ENCODE measurements around the gene CISD3.

DNA sequence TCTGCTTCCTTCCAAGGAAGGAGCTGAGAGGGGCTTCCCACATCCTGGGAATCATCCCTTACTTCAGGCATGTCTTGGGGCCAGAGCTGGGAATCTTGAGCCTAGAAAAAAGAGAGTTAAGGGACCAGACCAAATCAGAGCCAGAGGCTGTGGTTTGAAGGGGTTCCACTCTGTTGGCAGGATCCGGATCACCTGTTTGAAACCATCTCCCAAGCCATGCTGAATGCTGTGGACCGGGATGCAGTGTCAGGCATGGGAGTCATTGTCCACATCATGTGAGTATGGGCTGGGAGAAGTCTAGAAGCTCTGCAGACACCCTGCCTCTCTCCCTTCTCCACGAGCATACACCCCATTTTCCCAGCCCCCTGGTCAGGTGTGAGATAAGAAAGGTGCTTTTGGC lies 32.1 kb downstream of the CISD3 start:
- TF ChIP-seq, protein P1, sequence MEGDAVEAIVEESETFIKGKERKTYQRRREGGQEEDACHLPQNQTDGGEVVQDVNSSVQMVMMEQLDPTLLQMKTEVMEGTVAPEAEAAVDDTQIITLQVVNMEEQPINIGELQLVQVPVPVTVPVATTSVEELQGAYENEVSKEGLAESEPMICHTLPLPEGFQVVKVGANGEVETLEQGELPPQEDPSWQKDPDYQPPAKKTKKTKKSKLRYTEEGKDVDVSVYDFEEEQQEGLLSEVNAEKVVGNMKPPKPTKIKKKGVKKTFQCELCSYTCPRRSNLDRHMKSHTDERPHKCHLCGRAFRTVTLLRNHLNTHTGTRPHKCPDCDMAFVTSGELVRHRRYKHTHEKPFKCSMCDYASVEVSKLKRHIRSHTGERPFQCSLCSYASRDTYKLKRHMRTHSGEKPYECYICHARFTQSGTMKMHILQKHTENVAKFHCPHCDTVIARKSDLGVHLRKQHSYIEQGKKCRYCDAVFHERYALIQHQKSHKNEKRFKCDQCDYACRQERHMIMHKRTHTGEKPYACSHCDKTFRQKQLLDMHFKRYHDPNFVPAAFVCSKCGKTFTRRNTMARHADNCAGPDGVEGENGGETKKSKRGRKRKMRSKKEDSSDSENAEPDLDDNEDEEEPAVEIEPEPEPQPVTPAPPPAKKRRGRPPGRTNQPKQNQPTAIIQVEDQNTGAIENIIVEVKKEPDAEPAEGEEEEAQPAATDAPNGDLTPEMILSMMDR (IDR thresholded peaks at IDR 0.05) = no peak
- TF ChIP-seq POLR2A (IDR thresholded peaks at IDR 0.05) = no peak
- no peak for TF ChIP-seq POLR2AphosphoS5 (IDR thresholded peaks at IDR 0.05)
